Panc1 (cell line): ENCODE measurements around the gene MEX3C.

Experiments used
- CTCF ChIP-seq: fragments of 450-650 bp; IDR thresholded peaks from 2 replicates; pipeline ENCODE4 v1.5.1; 2017; ENCODE audit warnings: mild to moderate bottlenecking
- POLR2AphosphoS5 ChIP-seq: IDR thresholded peaks from 2 replicates; pipeline ENCODE4 v1.6.1; 2012; ENCODE audit warnings: mild to moderate bottlenecking, low read depth, low read length, moderate library complexity
- TCF7L2 ChIP-seq: IDR thresholded peaks from 2 replicates; pipeline ENCODE4 v1.6.1; 2011; ENCODE audit warnings: mild to moderate bottlenecking, low read depth, low read length, inconsistent platforms

GRCh38 chr18:51195086-51195450 lies 2.4 kb downstream of the MEX3C start:
- TF ChIP-seq CTCF: no peak
- TF ChIP-seq POLR2AphosphoS5: no peak
- TF ChIP-seq TCF7L2: no peak
